ENCODE measurements around the gene LDLRAD3. TPM values are rescaled to one million over a fixed set of nuclear protein-coding genes. Genes with fewer than 3 reads are reported as not detected.

Gene LDLRAD3
- total and polyA plus RNA-seq, 12 donors: 5.4 to 16.7 (median 10.2) TPM

- no peaks in the 10 kb centered on the region for H3K36me3 ChIP-seq (replicated peaks in 1 of 2)
- no peak overlapping the region for H3K27ac ChIP-seq
- WGBS, 4 donors: 51 to 56% (median 54%) methylated on average over 11 to 12 of the region's 12 CpGs
- intact Hi-C loops (cut with DNase I): no loop called here
- DNase-seq: peak; percentile 47 to 80 (median 70)
- no peaks in the 10 kb centered on the region for H3K27me3 ChIP-seq
- no peaks in the 10 kb centered on the region for H3K9me3 ChIP-seq (replicated peaks in 1 of 3)
- H3K4me1 ChIP-seq (replicated peaks in 1 of 2): peaks cover 0 to 5% of the 10 kb centered on the region in 2 donors
- TF ChIP-seq POLR2A (IDR thresholded peaks at IDR 0.05) (no peak), CTCF (IDR thresholded peaks at IDR 0.05) (peak; percentile 42 to 68 (median 58))
- no peak overlapping the region for H3K4me3 ChIP-seq
These were observed 315.0 kb downstream of the LDLRAD3 start for GRCh38 chr11:36258730-36259360.

GRCh38 chr11:36261094-36261493 is 317.2 kb downstream of the LDLRAD3 start:
- Histone ChIP-seq H3K27me3 (no peaks in the 10 kb centered on the region), H3K9me3 (replicated peaks in 1 of 3) (no peaks in the 10 kb centered on the region), H3K36me3 (replicated peaks in 1 of 2) (no peaks in the 10 kb centered on the region), H3K4me1 (replicated peaks in 1 of 2) (peaks cover 0 to 5% of the 10 kb centered on the region in 2 donors), H3K27ac (no peak overlapping the region), H3K4me3 (no peak overlapping the region)
- 84 to 94% (median 89%) methylated on average over 4 of the region's 4 CpGs for WGBS, 4 donors
- intact Hi-C loops (cut with DNase I): loop anchor here (5.0 to 10.0 kb wide), 5 partner anchors 104 to 776 kb away; partner anchors contain the start of gene FJX1 (in 1 of the 2)
- no peak for DNase-seq
- no peak for TF ChIP-seq CTCF (IDR thresholded peaks at IDR 0.05)
- TF ChIP-seq POLR2A (IDR thresholded peaks at IDR 0.05): no peak

- Histone ChIP-seq H3K9me3 (replicated peaks in 1 of 3) (no peaks in the 10 kb centered on the region), H3K4me1 (replicated peaks in 1 of 2) (no peaks in the 10 kb centered on the region), H3K27me3 (no peaks in the 10 kb centered on the region), H3K4me3 (no peak overlapping the region), H3K36me3 (replicated peaks in 1 of 2) (no peaks in the 10 kb centered on the region), H3K27ac (no peak overlapping the region)
- DNase-seq: peak in 2 of 7 donors; percentile 3 to 9
- intact Hi-C loops (cut with DNase I): loop anchor here (5.0 to 10.0 kb wide), 5 partner anchors 107 to 779 kb away; partner anchors contain the start of gene FJX1 (in 1 of the 2)
- TF ChIP-seq POLR2A (IDR thresholded peaks at IDR 0.05) (no peak), CTCF (IDR thresholded peaks at IDR 0.05) (no peak)
- 73 to 89% (median 80%) methylated on average over 9 of the region's 9 CpGs for WGBS, 4 donors
These were observed 320.4 kb downstream of the LDLRAD3 start for GRCh38 chr11:36264011-36264972.

GRCh38 chr11:36264973-36265344 is 321.1 kb downstream of the LDLRAD3 start:
- H3K4me3 ChIP-seq: no peak overlapping the region
- intact Hi-C loops (cut with DNase I): loop anchor here (5.0 to 10.0 kb wide), 6 partner anchors 108 to 780 kb away; partner anchors contain the start of gene FJX1 (in 1 of the 2)
- TF ChIP-seq POLR2A (IDR thresholded peaks at IDR 0.05) (no peak), CTCF (IDR thresholded peaks at IDR 0.05) (no peak)
- H3K36me3 ChIP-seq (replicated peaks in 1 of 2): no peaks in the 10 kb centered on the region
- H3K27ac ChIP-seq: no peak overlapping the region
- WGBS, 4 donors: 55 to 84% (median 70%) methylated on average over 5 of the region's 5 CpGs
- no peak for DNase-seq
- H3K27me3 ChIP-seq: no peaks in the 10 kb centered on the region
- no peaks in the 10 kb centered on the region for H3K9me3 ChIP-seq (replicated peaks in 1 of 3)
- no peaks in the 10 kb centered on the region for H3K4me1 ChIP-seq (replicated peaks in 1 of 2)

Measured in adrenal gland (tissue), 12 donors.